ENCODE data around the gene LRP1. TPM values are rescaled to one million over a fixed set of nuclear protein-coding genes. Genes with fewer than 3 reads are reported as not detected.

Gene LRP1
- total RNA-seq, 1 experiment from 2014 or later = 14.7 TPM

DNA sequence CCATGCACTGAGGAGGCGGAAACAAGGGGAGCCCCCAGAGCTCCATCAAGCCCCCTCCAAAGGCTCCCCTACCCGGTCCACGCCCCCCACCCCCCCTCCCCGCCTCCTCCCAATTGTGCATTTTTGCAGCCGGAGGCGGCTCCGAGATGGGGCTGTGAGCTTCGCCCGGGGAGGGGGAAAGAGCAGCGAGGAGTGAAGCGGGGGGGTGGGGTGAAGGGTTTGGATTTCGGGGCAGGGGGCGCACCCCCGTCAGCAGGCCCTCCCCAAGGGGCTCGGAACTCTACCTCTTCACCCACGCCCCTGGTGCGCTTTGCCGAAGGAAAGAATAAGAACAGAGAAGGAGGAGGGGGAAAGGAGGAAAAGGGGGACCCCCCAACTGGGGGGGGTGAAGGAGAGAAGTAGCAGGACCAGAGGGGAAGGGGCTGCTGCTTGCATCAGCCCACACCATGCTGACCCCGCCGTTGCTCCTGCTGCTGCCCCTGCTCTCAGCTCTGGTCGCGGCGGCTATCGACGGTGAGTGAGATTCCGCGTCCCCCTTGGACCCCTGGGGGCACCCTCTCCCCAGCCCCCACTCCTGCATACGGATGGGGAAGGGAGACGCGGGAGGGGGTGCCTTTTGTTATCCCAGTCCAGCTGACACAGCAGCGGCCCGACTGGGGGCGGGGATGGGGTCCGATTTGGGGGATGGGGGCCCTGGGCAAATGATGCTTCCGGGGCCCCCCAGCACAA, 400 bp downstream of the LRP1 start:
- TF ChIP-seq EZH2phosphoT487 (IDR thresholded peaks at IDR 0.05; ENCODE audit: borderline replicate concordance, low read length) (no peak), EZH2 (IDR thresholded peaks at IDR 0.05; ENCODE audit: low read length, unreplicated experiment) (no peak)
- TF ChIP-seq, protein P1, sequence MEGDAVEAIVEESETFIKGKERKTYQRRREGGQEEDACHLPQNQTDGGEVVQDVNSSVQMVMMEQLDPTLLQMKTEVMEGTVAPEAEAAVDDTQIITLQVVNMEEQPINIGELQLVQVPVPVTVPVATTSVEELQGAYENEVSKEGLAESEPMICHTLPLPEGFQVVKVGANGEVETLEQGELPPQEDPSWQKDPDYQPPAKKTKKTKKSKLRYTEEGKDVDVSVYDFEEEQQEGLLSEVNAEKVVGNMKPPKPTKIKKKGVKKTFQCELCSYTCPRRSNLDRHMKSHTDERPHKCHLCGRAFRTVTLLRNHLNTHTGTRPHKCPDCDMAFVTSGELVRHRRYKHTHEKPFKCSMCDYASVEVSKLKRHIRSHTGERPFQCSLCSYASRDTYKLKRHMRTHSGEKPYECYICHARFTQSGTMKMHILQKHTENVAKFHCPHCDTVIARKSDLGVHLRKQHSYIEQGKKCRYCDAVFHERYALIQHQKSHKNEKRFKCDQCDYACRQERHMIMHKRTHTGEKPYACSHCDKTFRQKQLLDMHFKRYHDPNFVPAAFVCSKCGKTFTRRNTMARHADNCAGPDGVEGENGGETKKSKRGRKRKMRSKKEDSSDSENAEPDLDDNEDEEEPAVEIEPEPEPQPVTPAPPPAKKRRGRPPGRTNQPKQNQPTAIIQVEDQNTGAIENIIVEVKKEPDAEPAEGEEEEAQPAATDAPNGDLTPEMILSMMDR (conservative IDR thresholded peaks at IDR 0.05; ENCODE audit: low read depth, low read length) = no peak
- ChIA-PET POLR2A (ENCODE audit: unreplicated experiment) (interaction anchor here (0.7 to 1.0 kb wide), 3 partner anchors 24 to 316 kb away, joined by 3 to 7 read pairs (median 3); partner anchors contain the start of gene NEMP1), CTCF (interaction anchor here (0.6 to 2.1 kb wide), 4 partner anchors 47 to 333 kb away, joined by 3 to 17 read pairs (median 8); no protein-coding TSS in a partner anchor)
- no peaks in the 10 kb centered on the region for H4K20me1 ChIP-seq (ENCODE audit: low read length)
- no peaks in the 10 kb centered on the region for H3F3A ChIP-seq (ENCODE audit: low read length, unreplicated experiment)
- peak overlapping the region; percentile 94 for H3K4me3 ChIP-seq (ENCODE audit: low read length)
- H3K79me2 ChIP-seq (ENCODE audit: low read length) = peaks cover 4% of the 10 kb centered on the region; the same call in 1 of the 2 replicates
- no peaks in the 10 kb centered on the region for H3K9me2 ChIP-seq (replicated peaks; ENCODE audit: low read length)
- no peak overlapping the region; the same call in 1 of the 2 replicates for H3K9ac ChIP-seq (ENCODE audit: low read length)
- peak; percentile 7 for ATAC-seq
- H3K27me3 ChIP-seq (ENCODE audit: low read length) = no peaks in the 10 kb centered on the region
- no peak for DNase-seq
- intact Hi-C loops (cut with micrococcal nuclease) = no loop called here
- no peaks in the 10 kb centered on the region for H3K9me3 ChIP-seq (ENCODE audit: low read length)
- BruUV-seq (replicated peaks) = no TSS peak
- no peaks in the 10 kb centered on the region for H3K36me3 ChIP-seq (ENCODE audit: low read depth, low read length)
- no peak overlapping the region for H3K27ac ChIP-seq (ENCODE audit: low read length)
- peak overlapping the region; percentile 99 for H3K4me2 ChIP-seq (ENCODE audit: low read length)
- peak overlapping the region; percentile 61 for H2AFZ ChIP-seq (ENCODE audit: low read length)
- H3K4me1 ChIP-seq (ENCODE audit: insufficient read depth, low read length) = peaks cover 18% of the 10 kb centered on the region; the same call in 1 of the 2 replicates

DNA sequence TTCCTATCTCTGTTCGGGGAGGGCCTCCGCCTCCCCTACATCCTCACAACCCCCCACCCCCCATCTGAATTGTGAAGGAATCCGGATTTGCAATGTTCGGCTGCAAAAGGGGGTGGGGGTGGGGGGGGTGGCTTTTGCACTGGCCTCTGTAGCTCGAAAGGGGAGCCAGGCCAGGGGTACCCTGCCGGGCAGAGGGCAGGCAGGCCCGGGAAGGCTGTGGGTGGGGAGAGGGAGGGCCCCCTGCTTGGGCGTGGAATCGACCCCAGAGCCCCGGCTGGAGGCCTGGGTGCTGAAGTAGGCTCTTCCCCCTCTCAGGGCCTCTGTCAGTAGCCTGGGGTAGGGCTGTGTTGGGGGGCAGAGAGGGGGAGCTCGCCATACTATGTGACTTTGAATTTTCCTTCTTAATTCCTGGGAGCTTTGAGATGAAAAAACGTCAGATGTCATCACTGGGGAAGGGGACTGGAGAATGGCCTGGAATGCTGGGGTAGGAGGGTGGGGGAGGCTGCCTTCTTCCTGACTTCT, 1.1 kb downstream of the LRP1 start:
- H3K36me3 ChIP-seq (ENCODE audit: low read depth, low read length) = no peaks in the 10 kb centered on the region
- no TSS peak for BruUV-seq (replicated peaks)
- DNase-seq = no peak
- TF ChIP-seq EZH2 (IDR thresholded peaks at IDR 0.05; ENCODE audit: low read length, unreplicated experiment) = no peak
- H2AFZ ChIP-seq (ENCODE audit: low read length) = no peak overlapping the region
- H3K4me2 ChIP-seq (ENCODE audit: low read length) = peak overlapping the region; percentile 99
- peaks cover 4% of the 10 kb centered on the region; the same call in 1 of the 2 replicates for H3K79me2 ChIP-seq (ENCODE audit: low read length)
- peaks cover 18% of the 10 kb centered on the region; the same call in 1 of the 2 replicates for H3K4me1 ChIP-seq (ENCODE audit: insufficient read depth, low read length)
- H3K27me3 ChIP-seq (ENCODE audit: low read length) = no peaks in the 10 kb centered on the region
- H3K4me3 ChIP-seq (ENCODE audit: low read length) = peak overlapping the region; percentile 94
- H3K9me3 ChIP-seq (ENCODE audit: low read length) = no peaks in the 10 kb centered on the region
- ChIA-PET CTCF (no interaction called here), POLR2A (ENCODE audit: unreplicated experiment) (interaction anchor here (0.7 kb wide), 1 partner anchor 316 kb away, joined by 3 read pairs; no protein-coding TSS in a partner anchor)
- H3K27ac ChIP-seq (ENCODE audit: low read length) = no peak overlapping the region
- H3K9me2 ChIP-seq (replicated peaks; ENCODE audit: low read length) = no peaks in the 10 kb centered on the region
- intact Hi-C loops (cut with micrococcal nuclease) = no loop called here
- H3K9ac ChIP-seq (ENCODE audit: low read length) = no peak overlapping the region
- no peaks in the 10 kb centered on the region for H3F3A ChIP-seq (ENCODE audit: low read length, unreplicated experiment)
- no peak for ATAC-seq
- H4K20me1 ChIP-seq (ENCODE audit: low read length) = no peaks in the 10 kb centered on the region

DNA sequence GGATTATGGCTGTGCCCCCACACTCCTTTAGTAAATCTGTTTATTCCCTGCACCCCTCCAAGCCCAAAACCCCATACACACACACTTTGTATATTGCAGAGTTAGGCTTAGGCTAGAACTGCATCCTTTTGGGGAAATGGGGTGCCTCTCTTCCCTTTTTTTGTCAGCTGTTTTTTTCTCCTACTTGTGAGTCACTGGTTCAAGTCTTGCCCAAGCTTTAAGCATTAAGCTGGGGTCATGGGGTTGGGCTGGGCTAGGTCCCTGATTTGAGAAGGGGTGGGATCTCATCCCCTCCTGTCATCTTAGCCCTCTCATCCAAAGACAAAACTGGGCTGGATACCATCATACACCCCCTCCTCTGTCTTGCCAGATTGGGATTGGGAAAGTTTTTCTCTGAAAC, 1.6 kb downstream of the LRP1 start:
- Histone ChIP-seq H3K9me3 (ENCODE audit: low read length) (no peaks in the 10 kb centered on the region), H3K79me2 (ENCODE audit: low read length) (peaks cover 4% of the 10 kb centered on the region; the same call in 1 of the 2 replicates), H3K4me2 (ENCODE audit: low read length) (peak overlapping the region; percentile 99), H3K4me1 (ENCODE audit: insufficient read depth, low read length) (peaks cover 18% of the 10 kb centered on the region; the same call in 1 of the 2 replicates), H2AFZ (ENCODE audit: low read length) (no peak overlapping the region), H3K27ac (ENCODE audit: low read length) (no peak overlapping the region), H3F3A (ENCODE audit: low read length, unreplicated experiment) (no peaks in the 10 kb centered on the region), H3K9ac (ENCODE audit: low read length) (no peak overlapping the region), H3K4me3 (ENCODE audit: low read length) (peak overlapping the region; percentile 37; the same call in 1 of the 2 replicates), H3K27me3 (ENCODE audit: low read length) (no peaks in the 10 kb centered on the region), H3K36me3 (ENCODE audit: low read depth, low read length) (no peaks in the 10 kb centered on the region), H3K9me2 (replicated peaks; ENCODE audit: low read length) (no peaks in the 10 kb centered on the region), H4K20me1 (ENCODE audit: low read length) (no peaks in the 10 kb centered on the region)
- TF ChIP-seq EZH2 (IDR thresholded peaks at IDR 0.05; ENCODE audit: low read length, unreplicated experiment) (no peak), EZH2phosphoT487 (IDR thresholded peaks at IDR 0.05; ENCODE audit: borderline replicate concordance, low read length) (no peak)
- TF ChIP-seq, protein P1 (conservative IDR thresholded peaks at IDR 0.05; ENCODE audit: low read depth, low read length) = no peak
- intact Hi-C loops (cut with micrococcal nuclease) = no loop called here
- ChIA-PET CTCF (no interaction called here), POLR2A (ENCODE audit: unreplicated experiment) (no interaction called here)
- BruUV-seq (replicated peaks) = TSS peak; percentile 23
- ATAC-seq (no peak), DNase-seq (no peak)
